ENCODE measurements around the gene CNFN.

The CNFN gene

GRCh38 chr19:42424345-42424707 lies 34.2 kb upstream of the CNFN start:
- DNase-seq (ENCODE audit: insufficient read length, low spot score) (no peak), FAIRE-seq (no peak)
- no peak for TF ChIP-seq TAF1 (IDR thresholded peaks at IDR 0.05; ENCODE audit: low read depth, low read length)
- no peak for TF ChIP-seq POLR2A (IDR thresholded peaks at IDR 0.05; ENCODE audit: low read depth, low read length)
- no peak for TF ChIP-seq POU2F2 (IDR thresholded peaks at IDR 0.05; ENCODE audit: low read depth, low read length)
- TF ChIP-seq SPI1 (IDR thresholded peaks at IDR 0.05; ENCODE audit: low read depth, low read length), result no peak
- no peak for TF ChIP-seq PAX5 (IDR thresholded peaks at IDR 0.05; ENCODE audit: insufficient read depth, low read length, severe bottlenecking)
- no peak for TF ChIP-seq POLR2AphosphoS5 (IDR thresholded peaks at IDR 0.05; ENCODE audit: low read depth, low read length)

GRCh38 chr19:42423462-42424344 lies 33.6 kb upstream of the CNFN start:
- DNase-seq (ENCODE audit: insufficient read length, low spot score), result peak; percentile 93

GRCh38 chr19:42422901-42423461 lies 32.9 kb upstream of the CNFN start:
- no peak for DNase-seq (ENCODE audit: insufficient read length, low spot score)
- FAIRE-seq, result peak; percentile 93
- TF ChIP-seq SPI1 (IDR thresholded peaks at IDR 0.05; ENCODE audit: low read depth, low read length) (peak; percentile 80), PAX5 (IDR thresholded peaks at IDR 0.05; ENCODE audit: insufficient read depth, low read length, severe bottlenecking) (no peak), POLR2A (IDR thresholded peaks at IDR 0.05; ENCODE audit: low read depth, low read length) (no peak), POLR2AphosphoS5 (IDR thresholded peaks at IDR 0.05; ENCODE audit: low read depth, low read length) (no peak)

More at GRCh38 chr19:42423462-42424344, 33.6 kb upstream of the CNFN start:
- peak; percentile 89 for FAIRE-seq
- no peak for TF ChIP-seq POU2F2 (IDR thresholded peaks at IDR 0.05; ENCODE audit: low read depth, low read length)
- TF ChIP-seq POLR2A (IDR thresholded peaks at IDR 0.05; ENCODE audit: low read depth, low read length), result peak; percentile 44; the same call in 1 of the 2 replicates
- peak; percentile 9; the same call in 1 of the 2 replicates for TF ChIP-seq TAF1 (IDR thresholded peaks at IDR 0.05; ENCODE audit: low read depth, low read length)
- TF ChIP-seq POLR2AphosphoS5 (IDR thresholded peaks at IDR 0.05; ENCODE audit: low read depth, low read length), result 0 out of 2 replicates have a peak, but pooled peaks have one; percentile 16

- DNase-seq (ENCODE audit: insufficient read length, low spot score), result no peak
- TF ChIP-seq POLR2A (IDR thresholded peaks at IDR 0.05; ENCODE audit: low read depth, low read length) (no peak), POLR2AphosphoS5 (IDR thresholded peaks at IDR 0.05; ENCODE audit: low read depth, low read length) (no peak)
- FAIRE-seq, result peak; percentile 9
Measured at GRCh38 chr19:42422092-42422900, 32.2 kb upstream of the CNFN start.

GRCh38 chr19:42421591-42422031 lies 31.5 kb upstream of the CNFN start:
- TF ChIP-seq POU2F2 (IDR thresholded peaks at IDR 0.05; ENCODE audit: low read depth, low read length) (no peak), POLR2A (IDR thresholded peaks at IDR 0.05; ENCODE audit: low read depth, low read length) (no peak), TAF1 (IDR thresholded peaks at IDR 0.05; ENCODE audit: low read depth, low read length) (no peak), PAX5 (IDR thresholded peaks at IDR 0.05; ENCODE audit: insufficient read depth, low read length, severe bottlenecking) (no peak), POLR2AphosphoS5 (IDR thresholded peaks at IDR 0.05; ENCODE audit: low read depth, low read length) (no peak), SPI1 (IDR thresholded peaks at IDR 0.05; ENCODE audit: low read depth, low read length) (no peak)
- FAIRE-seq, result no peak

GRCh38 chr19:42421101-42421500 lies 31.0 kb upstream of the CNFN start:
- DNase-seq (ENCODE audit: insufficient read length, low spot score) (no peak), FAIRE-seq (no peak)

More at GRCh38 chr19:42421591-42422031, 31.5 kb upstream of the CNFN start:
- DNase-seq (ENCODE audit: insufficient read length, low spot score), result no peak

GRCh38 chr19:42420055-42420544 lies 30.0 kb upstream of the CNFN start:
- FAIRE-seq (peak; percentile 95), DNase-seq (ENCODE audit: insufficient read length, low spot score) (peak; percentile 86)
- TF ChIP-seq SPI1 (IDR thresholded peaks at IDR 0.05; ENCODE audit: low read depth, low read length) (no peak), POLR2AphosphoS5 (IDR thresholded peaks at IDR 0.05; ENCODE audit: low read depth, low read length) (no peak), TAF1 (IDR thresholded peaks at IDR 0.05; ENCODE audit: low read depth, low read length) (no peak), POLR2A (IDR thresholded peaks at IDR 0.05; ENCODE audit: low read depth, low read length) (no peak), PAX5 (IDR thresholded peaks at IDR 0.05; ENCODE audit: insufficient read depth, low read length, severe bottlenecking) (no peak), POU2F2 (IDR thresholded peaks at IDR 0.05; ENCODE audit: low read depth, low read length) (no peak)

More at GRCh38 chr19:42421101-42421500, 31.0 kb upstream of the CNFN start:
- TF ChIP-seq POU2F2 (IDR thresholded peaks at IDR 0.05; ENCODE audit: low read depth, low read length) (no peak), PAX5 (IDR thresholded peaks at IDR 0.05; ENCODE audit: insufficient read depth, low read length, severe bottlenecking) (no peak), POLR2A (IDR thresholded peaks at IDR 0.05; ENCODE audit: low read depth, low read length) (no peak), TAF1 (IDR thresholded peaks at IDR 0.05; ENCODE audit: low read depth, low read length) (no peak), POLR2AphosphoS5 (IDR thresholded peaks at IDR 0.05; ENCODE audit: low read depth, low read length) (no peak), SPI1 (IDR thresholded peaks at IDR 0.05; ENCODE audit: low read depth, low read length) (no peak)

GRCh38 chr19:42419309-42419708 lies 29.2 kb upstream of the CNFN start:
- TF ChIP-seq PAX5 (IDR thresholded peaks at IDR 0.05; ENCODE audit: insufficient read depth, low read length, severe bottlenecking) (no peak), POLR2A (IDR thresholded peaks at IDR 0.05; ENCODE audit: low read depth, low read length) (no peak), POLR2AphosphoS5 (IDR thresholded peaks at IDR 0.05; ENCODE audit: low read depth, low read length) (no peak)
- DNase-seq (ENCODE audit: insufficient read length, low spot score), result no peak
- FAIRE-seq, result no peak

GRCh38 chr19:42412661-42413076 lies 22.6 kb upstream of the CNFN start:
- TF ChIP-seq PAX5 (IDR thresholded peaks at IDR 0.05; ENCODE audit: insufficient read depth, low read length, severe bottlenecking) (no peak), SPI1 (IDR thresholded peaks at IDR 0.05; ENCODE audit: low read depth, low read length) (no peak), POLR2AphosphoS5 (IDR thresholded peaks at IDR 0.05; ENCODE audit: low read depth, low read length) (no peak), POU2F2 (IDR thresholded peaks at IDR 0.05; ENCODE audit: low read depth, low read length) (no peak), POLR2A (IDR thresholded peaks at IDR 0.05; ENCODE audit: low read depth, low read length) (no peak), TAF1 (IDR thresholded peaks at IDR 0.05; ENCODE audit: low read depth, low read length) (no peak)
- DNase-seq (ENCODE audit: insufficient read length, low spot score) (no peak), FAIRE-seq (no peak)
